Right atrium auricular region (tissue), 2 donors: ENCODE measurements around the gene AAK1. TPM values are rescaled to one million over a fixed set of nuclear protein-coding genes. Genes with fewer than 3 reads are reported as not detected.

ENCODE experiments used
- DNase-seq: peaks from one replicate; pipeline ENCODE4 v3.0.0-alpha.2; 2019; ENCODE audit warnings: low spot score
- H3K27ac ChIP-seq, 2 donors: fragments of 200-600 bp; sonication (generic); 1 replicate in 1 of 2; 2 replicates in 1 of 2; pipeline ENCODE4 v1.5.1; 2016 to 2019
- H3K27me3 ChIP-seq, 2 donors: fragments of 200-600 bp; sonication (generic); one replicate each; pipeline versions ENCODE4 v1.5.1 to v1.6.0; 2017 to 2019
- H3K36me3 ChIP-seq: fragments of 200-600 bp; sonication (generic); one replicate; pipeline ENCODE4 v1.5.1; 2016
- H3K4me1 ChIP-seq, 2 donors: fragments of 200-600 bp; sonication (generic); one replicate each; pipeline versions ENCODE4 v1.5.1 to v1.6.0; 2017 to 2019
- H3K4me3 ChIP-seq, 2 donors: fragments of 200-600 bp; sonication (generic); 1 replicate in 1 of 2; 2 replicates in 1 of 2; pipeline ENCODE4 v1.5.1; 2017 to 2019; ENCODE audit warnings: mild to moderate bottlenecking in 1 of 2, moderate library complexity in 1 of 2
- H3K9me3 ChIP-seq, 2 donors: fragments of 200-600 bp; sonication (generic); one replicate each; pipeline ENCODE4 v1.5.1; 2019
- CTCF ChIP-seq, 2 donors: fragments of 200-600 bp; sonication (generic); IDR thresholded peaks; one replicate each; pipeline ENCODE4 v1.5.1; 2019; ENCODE audit warnings: antibody characterized with exemption in 2 of 2
- total RNA-seq, 2 donors: library from RNA; depleted of rRNA; stranded (reverse); fragments of >200 nt; gene quantifications; one replicate each; pipeline ENCODE4 v1.1.0, GENCODE V29; 2016

Gene AAK1
- total RNA-seq, 2 donors from 2014 or later = 50.4 to 62.6 TPM

- Histone ChIP-seq H3K27ac (no peak overlapping the region), H3K4me3 (no peak overlapping the region), H3K36me3 (no peaks in the 10 kb centered on the region), H3K27me3 (no peaks in the 10 kb centered on the region), H3K9me3 (no peaks in the 10 kb centered on the region), H3K4me1 (peaks cover 0 to 55% of the 10 kb centered on the region in 2 donors)
- no peak for TF ChIP-seq CTCF (IDR thresholded peaks at IDR 0.05)
- DNase-seq = no peak
These were observed 57.5 kb downstream of the AAK1 start for GRCh38 chr2:69585855-69586555.

GRCh38 chr2:69584127-69584889, 59.2 kb downstream of the AAK1 start:
- Histone ChIP-seq H3K27me3 (no peaks in the 10 kb centered on the region), H3K4me1 (peaks cover 0 to 46% of the 10 kb centered on the region in 2 donors), H3K36me3 (no peaks in the 10 kb centered on the region), H3K27ac (no peak overlapping the region), H3K9me3 (no peaks in the 10 kb centered on the region), H3K4me3 (no peak overlapping the region)
- no peak for DNase-seq
- no peak for TF ChIP-seq CTCF (IDR thresholded peaks at IDR 0.05)

- Histone ChIP-seq H3K9me3 (no peaks in the 10 kb centered on the region), H3K4me3 (no peak overlapping the region), H3K36me3 (no peaks in the 10 kb centered on the region), H3K27me3 (no peaks in the 10 kb centered on the region), H3K27ac (peak overlapping the region; percentile 41 to 55), H3K4me1 (peaks cover 0 to 48% of the 10 kb centered on the region in 2 donors)
- no peak for TF ChIP-seq CTCF (IDR thresholded peaks at IDR 0.05)
- DNase-seq = no peak
These were observed 60.2 kb downstream of the AAK1 start for GRCh38 chr2:69583321-69583833.

GRCh38 chr2:69582582-69583176, 60.9 kb downstream of the AAK1 start:
- no peak for DNase-seq
- peaks cover 0 to 52% of the 10 kb centered on the region in 2 donors for H3K4me1 ChIP-seq
- H3K36me3 ChIP-seq = no peaks in the 10 kb centered on the region
- no peak for TF ChIP-seq CTCF (IDR thresholded peaks at IDR 0.05)
- no peaks in the 10 kb centered on the region for H3K27me3 ChIP-seq
- H3K27ac ChIP-seq = peak overlapping the region; percentile 33 to 55
- no peaks in the 10 kb centered on the region for H3K9me3 ChIP-seq
- H3K4me3 ChIP-seq = no peak overlapping the region

GRCh38 chr2:69581774-69582581, 61.6 kb downstream of the AAK1 start:
- no peak for DNase-seq
- Histone ChIP-seq H3K36me3 (no peaks in the 10 kb centered on the region), H3K27me3 (no peaks in the 10 kb centered on the region), H3K4me1 (peaks cover 0 to 59% of the 10 kb centered on the region in 2 donors), H3K4me3 (no peak overlapping the region), H3K27ac (peak overlapping the region; percentile 33 to 55), H3K9me3 (no peaks in the 10 kb centered on the region)
- TF ChIP-seq CTCF (IDR thresholded peaks at IDR 0.05) = no peak
